Measurements from ENCODE around the gene DISP2.

The DISP2 gene

GRCh38 chr15:40388941-40389823, 31.2 kb downstream of the DISP2 start:
- ATAC-seq (replicated peaks) (no peak), DNase-seq (no peak)
- peaks cover 3 to 4% of the 10 kb centered on the region in 2 donors for H3K4me1 Mint-ChIP-seq
- H3K27me3 Mint-ChIP-seq: no peaks in the 10 kb centered on the region
- peaks cover 36 to 50% of the 10 kb centered on the region in 2 donors for H3K36me3 Mint-ChIP-seq
- no peaks in the 10 kb centered on the region for H3K9me3 Mint-ChIP-seq
- H3K27ac Mint-ChIP-seq: no peak overlapping the region
- no peak overlapping the region for H3K4me3 Mint-ChIP-seq

GRCh38 chr15:40389824-40390595, 32.0 kb downstream of the DISP2 start:
- no peaks in the 10 kb centered on the region for H3K27me3 Mint-ChIP-seq
- ATAC-seq (replicated peaks) (no peak), DNase-seq (no peak)
- no peak overlapping the region for H3K4me3 Mint-ChIP-seq
- H3K4me1 Mint-ChIP-seq: peaks cover 0 to 3% of the 10 kb centered on the region in 2 donors
- H3K36me3 Mint-ChIP-seq: peaks cover 36 to 50% of the 10 kb centered on the region in 2 donors
- H3K27ac Mint-ChIP-seq: no peak overlapping the region
- H3K9me3 Mint-ChIP-seq: no peaks in the 10 kb centered on the region

- H3K9me3 Mint-ChIP-seq: no peaks in the 10 kb centered on the region
- ATAC-seq (replicated peaks): no peak
- H3K4me3 Mint-ChIP-seq: no peak overlapping the region
- H3K4me1 Mint-ChIP-seq: peaks cover 3 to 8% of the 10 kb centered on the region in 2 donors
- H3K36me3 Mint-ChIP-seq: peaks cover 27 to 40% of the 10 kb centered on the region in 2 donors
- H3K27ac Mint-ChIP-seq: no peak overlapping the region
- no peak for DNase-seq
- no peaks in the 10 kb centered on the region for H3K27me3 Mint-ChIP-seq
These were observed 35.2 kb downstream of the DISP2 start for GRCh38 chr15:40392986-40393948.

- Mint-ChIP-seq H3K36me3 (peaks cover 10 to 15% of the 10 kb centered on the region in 2 donors), H3K9me3 (no peaks in the 10 kb centered on the region), H3K27me3 (no peaks in the 10 kb centered on the region), H3K4me3 (peak overlapping the region; percentile 37 to 54), H3K4me1 (peaks cover 13 to 18% of the 10 kb centered on the region in 2 donors), H3K27ac (peak overlapping the region; percentile 20)
- DNase-seq (no peak), ATAC-seq (replicated peaks) (peak; percentile 0 to 1)
These were observed 39.8 kb downstream of the DISP2 start for GRCh38 chr15:40397688-40398412.

GRCh38 chr15:40398413-40398873, 40.4 kb downstream of the DISP2 start:
- Mint-ChIP-seq H3K4me1 (peaks cover 13 to 18% of the 10 kb centered on the region in 2 donors), H3K4me3 (peak overlapping the region; percentile 33 to 54), H3K9me3 (no peaks in the 10 kb centered on the region), H3K36me3 (peaks cover 5 to 10% of the 10 kb centered on the region in 2 donors), H3K27me3 (no peaks in the 10 kb centered on the region), H3K27ac (peak overlapping the region; percentile 59)
- ATAC-seq (replicated peaks): peak; percentile 96
- DNase-seq: peak; percentile 55

- H3K4me3 Mint-ChIP-seq: no peak overlapping the region
These were observed 41.4 kb downstream of the DISP2 start for GRCh38 chr15:40399370-40399769.

GRCh38 chr15:40405501-40406381, 47.7 kb downstream of the DISP2 start, which contains the start of gene IVD:
TSS of gene IVD (plus strand) at chr15:40405795. CDS start at chr15:40405828, 33 bp downstream.
- H3K4me1 Mint-ChIP-seq: peaks cover 27 to 59% of the 10 kb centered on the region in 2 donors
- H3K27ac Mint-ChIP-seq: peak within 1 kb of the TSS; percentile 94
- H3K4me3 Mint-ChIP-seq: peak within 1 kb of the TSS; percentile 88 to 97
- DNase-seq: peak; percentile 88
- H3K27me3 Mint-ChIP-seq: no peaks in the 10 kb centered on the region
- peak; percentile 93 to 94 for ATAC-seq (replicated peaks)
- H3K9me3 Mint-ChIP-seq: no peaks in the 10 kb centered on the region
- peaks cover 14 to 17% of the 10 kb centered on the region in 2 donors for H3K36me3 Mint-ChIP-seq

More at GRCh38 chr15:40399370-40399769, 41.4 kb downstream of the DISP2 start:
- H3K27ac Mint-ChIP-seq: no peak overlapping the region
- H3K4me1 Mint-ChIP-seq: peaks cover 15 to 18% of the 10 kb centered on the region in 2 donors
- H3K36me3 Mint-ChIP-seq: peaks cover 2 to 6% of the 10 kb centered on the region in 2 donors
- H3K27me3 Mint-ChIP-seq: no peaks in the 10 kb centered on the region
- ATAC-seq (replicated peaks): no peak
- DNase-seq: no peak
- H3K9me3 Mint-ChIP-seq: no peaks in the 10 kb centered on the region

GRCh38 chr15:40407330-40407990, 49.4 kb downstream of the DISP2 start:
- Mint-ChIP-seq H3K9me3 (no peaks in the 10 kb centered on the region), H3K4me1 (peaks cover 31 to 59% of the 10 kb centered on the region in 2 donors), H3K36me3 (peaks cover 31 to 32% of the 10 kb centered on the region in 2 donors), H3K4me3 (peak overlapping the region; percentile 67 to 97), H3K27me3 (no peaks in the 10 kb centered on the region), H3K27ac (peak overlapping the region; percentile 85)
- ATAC-seq (replicated peaks) (peak; percentile 81 to 86), DNase-seq (peak; percentile 31)

GRCh38 chr15:40409366-40409765, 51.3 kb downstream of the DISP2 start:
- Mint-ChIP-seq H3K27ac (no peak overlapping the region), H3K4me3 (no peak overlapping the region), H3K36me3 (peaks cover 39 to 46% of the 10 kb centered on the region in 2 donors), H3K9me3 (no peaks in the 10 kb centered on the region), H3K4me1 (peaks cover 29 to 59% of the 10 kb centered on the region in 2 donors), H3K27me3 (no peaks in the 10 kb centered on the region)
- DNase-seq (no peak), ATAC-seq (replicated peaks) (no peak)

- ATAC-seq (replicated peaks) (no peak), DNase-seq (no peak)
- Mint-ChIP-seq H3K27me3 (no peaks in the 10 kb centered on the region), H3K9me3 (no peaks in the 10 kb centered on the region), H3K27ac (no peak overlapping the region), H3K4me1 (peaks cover 24 to 52% of the 10 kb centered on the region in 2 donors), H3K36me3 (peaks cover 48 to 55% of the 10 kb centered on the region in 2 donors), H3K4me3 (no peak overlapping the region)
These were observed 52.5 kb downstream of the DISP2 start for GRCh38 chr15:40410476-40410875.

GRCh38 chr15:40412095-40412759, 54.2 kb downstream of the DISP2 start:
- Mint-ChIP-seq H3K4me1 (peaks cover 15 to 34% of the 10 kb centered on the region in 2 donors), H3K27me3 (no peaks in the 10 kb centered on the region), H3K9me3 (no peaks in the 10 kb centered on the region), H3K27ac (no peak overlapping the region), H3K4me3 (no peak overlapping the region), H3K36me3 (peaks cover 48 to 60% of the 10 kb centered on the region in 2 donors)
- no peak for ATAC-seq (replicated peaks)
- no peak for DNase-seq
